Skeletal muscle tissue (tissue), 4 donors: ENCODE data around the gene EIF2S2. TPM values are rescaled to one million over a fixed set of nuclear protein-coding genes. Genes with fewer than 3 reads are reported as not detected.
"Not testable (repeated sequence)": the region's sequence is repeated elsewhere in the genome, so short reads cannot be mapped to it uniquely, and the experiment has no call there.

ENCODE experiments used
- H3K27ac ChIP-seq: one replicate; pipeline ENCODE4 v1.7.0; 2013; ENCODE audit warnings: mild to moderate bottlenecking, low read depth, low read length, inconsistent platforms
- H3K27me3 ChIP-seq, 3 donors: one replicate each; pipeline ENCODE4 v1.7.0; 2013; ENCODE audit warnings: low read length in 3 of 3; ENCODE audit not compliant: control insufficient read depth in 3 of 3, insufficient read depth in 3 of 3
- H3K36me3 ChIP-seq, 3 donors: one replicate each; pipeline ENCODE4 v1.7.0; 2013; ENCODE audit warnings: low read length in 3 of 3; ENCODE audit not compliant: control insufficient read depth in 3 of 3, insufficient read depth in 3 of 3
- H3K4me1 ChIP-seq, 3 donors: one replicate each; pipeline ENCODE4 v1.7.0; 2013; ENCODE audit warnings: low read length in 3 of 3, mild to moderate bottlenecking in 3 of 3; ENCODE audit not compliant: control insufficient read depth in 3 of 3, insufficient read depth in 3 of 3
- H3K4me3 ChIP-seq, 3 donors: one replicate each; pipeline ENCODE4 v1.7.0; 2013; ENCODE audit warnings: low read length in 3 of 3
- H3K9ac ChIP-seq, 3 donors: one replicate each; pipeline ENCODE4 v1.7.0; 2013; ENCODE audit warnings: low read length in 3 of 3, mild to moderate bottlenecking in 3 of 3, moderate library complexity in 2 of 3, low read depth in 1 of 3
- H3K9me3 ChIP-seq, 3 donors: one replicate each; pipeline ENCODE4 v1.7.0; 2013; ENCODE audit warnings: low read length in 3 of 3; ENCODE audit not compliant: control insufficient read depth in 3 of 3
- total RNA-seq: library from RNA; depleted of rRNA; stranded (reverse); fragments of >200 nt; gene quantifications from one replicate; pipeline ENCODE4 v1.2.3, GENCODE V29; 2014
- donor health status: Osteomylitis.

EIF2S2 gene
- total RNA-seq = 35.5 TPM

GRCh38 chr20:34111702-34112599 is at the start of gene EIF2S2:
TSS of gene EIF2S2 (minus strand) at chr20:34112243. CDS start at chr20:34112110, 133 bp downstream.
- Histone ChIP-seq H3K9ac (peak within 1 kb of the TSS; percentile 97 to 99 (median 97)), H3K27me3 (no peaks in the 10 kb centered on the region), H3K27ac (peak within 1 kb of the TSS; percentile 97), H3K9me3 (no peaks in the 10 kb centered on the region), H3K4me1 (peaks cover 8 to 30% (median 19%) of the 10 kb centered on the region in 3 donors), H3K4me3 (peak within 1 kb of the TSS; percentile 88 to 96 (median 92)), H3K36me3 (peaks cover 0 to 3% (median 2%) of the 10 kb centered on the region in 3 donors)

- not testable (repeated sequence) for H3K27me3 ChIP-seq, H3K27ac ChIP-seq, H3K9me3 ChIP-seq, H3K4me1 ChIP-seq, H3K9ac ChIP-seq, H3K36me3 ChIP-seq, H3K4me3 ChIP-seq
Measured at GRCh38 chr20:34157697-34158096, 45.7 kb upstream of the EIF2S2 start.

GRCh38 chr20:34155836-34156235 is 43.8 kb upstream of the EIF2S2 start:
- Histone ChIP-seq H3K27ac (no peak overlapping the region), H3K4me3 (no peak overlapping the region), H3K27me3 (no peaks in the 10 kb centered on the region), H3K9me3 (no peaks in the 10 kb centered on the region), H3K9ac (no peak overlapping the region), H3K4me1 (no peaks in the 10 kb centered on the region), H3K36me3 (no peaks in the 10 kb centered on the region)

GRCh38 chr20:34153169-34153568 is 41.1 kb upstream of the EIF2S2 start:
- H3K27me3 ChIP-seq, H3K4me3 ChIP-seq, H3K27ac ChIP-seq, H3K4me1 ChIP-seq, H3K9me3 ChIP-seq, H3K36me3 ChIP-seq, H3K9ac ChIP-seq: not testable (repeated sequence)

- H3K27ac ChIP-seq, H3K9ac ChIP-seq, H3K36me3 ChIP-seq, H3K4me1 ChIP-seq, H3K27me3 ChIP-seq, H3K4me3 ChIP-seq, H3K9me3 ChIP-seq: not testable (repeated sequence)
Measured at GRCh38 chr20:34152073-34152472, 40.0 kb upstream of the EIF2S2 start.

GRCh38 chr20:34150306-34151000 is 38.4 kb upstream of the EIF2S2 start:
- no peaks in the 10 kb centered on the region for H3K27me3 ChIP-seq
- H3K4me1 ChIP-seq = no peaks in the 10 kb centered on the region
- H3K4me3 ChIP-seq = no peak overlapping the region
- no peak overlapping the region for H3K27ac ChIP-seq
- H3K9ac ChIP-seq = no peak overlapping the region
- H3K9me3 ChIP-seq = no peaks in the 10 kb centered on the region
- H3K36me3 ChIP-seq = no peaks in the 10 kb centered on the region

- Histone ChIP-seq H3K27ac (no peak overlapping the region), H3K9ac (no peak overlapping the region), H3K4me3 (no peak overlapping the region), H3K9me3 (no peaks in the 10 kb centered on the region), H3K4me1 (no peaks in the 10 kb centered on the region), H3K27me3 (peaks cover 0 to 8% (median 6%) of the 10 kb centered on the region in 3 donors), H3K36me3 (no peaks in the 10 kb centered on the region)
Measured at GRCh38 chr20:34145280-34145819, 33.3 kb upstream of the EIF2S2 start.

- no peaks in the 10 kb centered on the region for H3K36me3 ChIP-seq
- H3K4me1 ChIP-seq = no peaks in the 10 kb centered on the region
- H3K27ac ChIP-seq = no peak overlapping the region
- peaks cover 0 to 8% (median 6%) of the 10 kb centered on the region in 3 donors for H3K27me3 ChIP-seq
- no peak overlapping the region for H3K9ac ChIP-seq
- H3K9me3 ChIP-seq = no peaks in the 10 kb centered on the region
- H3K4me3 ChIP-seq = no peak overlapping the region
Measured at GRCh38 chr20:34143951-34144350, 31.9 kb upstream of the EIF2S2 start.

GRCh38 chr20:34142121-34142520 is 30.1 kb upstream of the EIF2S2 start:
- no peak overlapping the region for H3K9ac ChIP-seq
- H3K4me3 ChIP-seq = no peak overlapping the region
- H3K27ac ChIP-seq = no peak overlapping the region
- no peaks in the 10 kb centered on the region for H3K9me3 ChIP-seq
- no peaks in the 10 kb centered on the region for H3K36me3 ChIP-seq
- no peaks in the 10 kb centered on the region for H3K4me1 ChIP-seq
- peaks cover 0 to 8% (median 6%) of the 10 kb centered on the region in 3 donors for H3K27me3 ChIP-seq

- H3K27ac ChIP-seq = no peak overlapping the region
- H3K4me1 ChIP-seq = no peaks in the 10 kb centered on the region
- peaks cover 0 to 8% (median 6%) of the 10 kb centered on the region in 3 donors for H3K27me3 ChIP-seq
- H3K36me3 ChIP-seq = no peaks in the 10 kb centered on the region
- no peaks in the 10 kb centered on the region for H3K9me3 ChIP-seq
- no peak overlapping the region for H3K4me3 ChIP-seq
- no peak overlapping the region for H3K9ac ChIP-seq
Measured at GRCh38 chr20:34141293-34141692, 29.2 kb upstream of the EIF2S2 start.
